ENCODE measurements around the gene EIPR1. TPM values are rescaled to one million over a fixed set of nuclear protein-coding genes. Genes with fewer than 3 reads are reported as not detected.

Gene EIPR1
- total and polyA plus RNA-seq, 2 donors (not counting 3 experiments of a cell fraction or from before 2014, with no cell fraction given) = 30.8 to 57.3 TPM

DNA sequence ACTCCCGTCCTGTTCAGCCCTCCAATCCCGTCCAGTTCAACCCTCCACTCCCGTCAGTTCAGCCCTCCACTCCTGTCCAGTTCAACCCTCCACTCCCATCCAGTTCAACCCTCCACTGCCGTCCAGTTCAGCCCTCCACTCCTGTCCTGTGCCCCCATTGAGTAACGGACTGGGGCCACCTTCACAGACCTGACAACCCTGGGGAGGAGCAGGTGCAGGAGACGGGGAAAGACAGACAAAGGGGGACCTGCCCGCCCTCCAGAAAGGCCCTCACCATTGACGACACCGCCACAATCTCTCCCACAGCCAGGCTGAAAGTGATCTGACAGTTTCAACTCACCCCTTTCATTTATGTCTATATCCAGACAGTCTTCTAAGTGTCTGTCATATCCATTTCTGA, 72.2 kb downstream of the EIPR1 start:
- intact Hi-C loops (cut with micrococcal nuclease) (no loop called here), dilution Hi-C loops (cut with MboI; ENCODE audit: extremely low pct_ligation_motif_present, low sequenced_read_pairs) (no loop called here)
- BruUV-seq (replicated peaks) = no TSS peak

More for the DNA sequence above, 72.2 kb downstream of the EIPR1 start:
- Histone ChIP-seq H3K9me1 (replicated peaks; ENCODE audit: control insufficient read depth, extremely low read depth, insufficient read depth, low read length) (no peaks in the 10 kb centered on the region), H4K20me1 (replicated peaks; ENCODE audit: control insufficient read depth, extremely low read depth, insufficient read depth, low read length) (no peaks in the 10 kb centered on the region), H3K4me1 (ENCODE audit: control insufficient read depth, extremely low read depth, insufficient read depth, low read length) (peaks cover 3% of the 10 kb centered on the region), H3K9ac (replicated peaks; ENCODE audit: extremely low read depth, insufficient read depth, low read length) (no peak overlapping the region), H3K27ac (ENCODE audit: insufficient read depth, low read depth, low read length) (no peak overlapping the region), H3K79me2 (ENCODE audit: control insufficient read depth, insufficient read depth, low read length) (no peaks in the 10 kb centered on the region), H3K36me3 (ENCODE audit: control insufficient read depth in 2 of 2, extremely low read depth in 1 of 2, insufficient read depth in 2 of 2, low read length in 2 of 2) (no peaks in the 10 kb centered on the region), H3K9me3 (replicated peaks; ENCODE audit: control insufficient read depth, insufficient read depth, low read length) (no peaks in the 10 kb centered on the region), H2AFZ (ENCODE audit: low read depth, low read length) (no peak overlapping the region), H3K27me3 (ENCODE audit: control insufficient read depth in 2 of 2, insufficient read depth in 2 of 2, low read length in 2 of 2) (no peaks in the 10 kb centered on the region), H3K4me2 (ENCODE audit: insufficient read depth, low read length) (no peak overlapping the region), H3K4me3 (replicated peaks in 1 of 3; ENCODE audit: insufficient read depth in 1 of 3, low read depth in 1 of 3, low read length in 3 of 3) (no peak overlapping the region)
- FAIRE-seq = no peak
- TF ChIP-seq, protein P1, sequence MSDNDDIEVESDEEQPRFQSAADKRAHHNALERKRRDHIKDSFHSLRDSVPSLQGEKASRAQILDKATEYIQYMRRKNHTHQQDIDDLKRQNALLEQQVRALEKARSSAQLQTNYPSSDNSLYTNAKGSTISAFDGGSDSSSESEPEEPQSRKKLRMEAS (IDR thresholded peaks at IDR 0.05; ENCODE audit: insufficient read depth, insufficient read length) = no peak
- TF ChIP-seq MYC (IDR thresholded peaks at IDR 0.05; ENCODE audit: low read depth, low read length) = no peak
- no peak for TF ChIP-seq JUN (IDR thresholded peaks at IDR 0.05; ENCODE audit: borderline replicate concordance, insufficient read depth, insufficient read length, low read depth)
- TF ChIP-seq, protein P2, sequence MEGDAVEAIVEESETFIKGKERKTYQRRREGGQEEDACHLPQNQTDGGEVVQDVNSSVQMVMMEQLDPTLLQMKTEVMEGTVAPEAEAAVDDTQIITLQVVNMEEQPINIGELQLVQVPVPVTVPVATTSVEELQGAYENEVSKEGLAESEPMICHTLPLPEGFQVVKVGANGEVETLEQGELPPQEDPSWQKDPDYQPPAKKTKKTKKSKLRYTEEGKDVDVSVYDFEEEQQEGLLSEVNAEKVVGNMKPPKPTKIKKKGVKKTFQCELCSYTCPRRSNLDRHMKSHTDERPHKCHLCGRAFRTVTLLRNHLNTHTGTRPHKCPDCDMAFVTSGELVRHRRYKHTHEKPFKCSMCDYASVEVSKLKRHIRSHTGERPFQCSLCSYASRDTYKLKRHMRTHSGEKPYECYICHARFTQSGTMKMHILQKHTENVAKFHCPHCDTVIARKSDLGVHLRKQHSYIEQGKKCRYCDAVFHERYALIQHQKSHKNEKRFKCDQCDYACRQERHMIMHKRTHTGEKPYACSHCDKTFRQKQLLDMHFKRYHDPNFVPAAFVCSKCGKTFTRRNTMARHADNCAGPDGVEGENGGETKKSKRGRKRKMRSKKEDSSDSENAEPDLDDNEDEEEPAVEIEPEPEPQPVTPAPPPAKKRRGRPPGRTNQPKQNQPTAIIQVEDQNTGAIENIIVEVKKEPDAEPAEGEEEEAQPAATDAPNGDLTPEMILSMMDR (IDR thresholded peaks at IDR 0.05; ENCODE audit: extremely low read depth in 1 of 2, insufficient read depth in 1 of 2, low read depth in 1 of 2, low read length in 2 of 2) = no peak
- TF ChIP-seq GATA2 (IDR thresholded peaks at IDR 0.05; ENCODE audit: insufficient read depth, insufficient read length, low read depth, low read length) = no peak
- no peak for TF ChIP-seq POLR2AphosphoS5 (IDR thresholded peaks at IDR 0.05; ENCODE audit: insufficient read depth, low read depth, low read length)
- no peak for TF ChIP-seq FOS (IDR thresholded peaks at IDR 0.05; ENCODE audit: borderline replicate concordance, insufficient read depth, low read length)
- TF ChIP-seq POLR2A (IDR thresholded peaks at IDR 0.05; ENCODE audit: low read depth, low read length) = no peak
- no peak for TF ChIP-seq EZH2 (IDR thresholded peaks at IDR 0.05; ENCODE audit: borderline replicate concordance, low read depth, low read length, severe bottlenecking)
- DNase-seq (ENCODE audit: low read depth, low spot score) = no peak
- CTCF ChIA-PET = no interaction called here
- POLR2A ChIA-PET = no interaction called here
